Stimulated activated CD8-positive, alpha-beta memory T cell treated with anti-CD3 and anti-CD28 coated beads, Interleukin-7, amount 100 ng/mL, for 1 hour (primary cell): ENCODE measurements around the gene ZNF764.
"Not testable (repeated sequence)": the region's sequence is repeated elsewhere in the genome, so short reads cannot be mapped to it uniquely, and the experiment has no call there.

Experiments
- DNase-seq, 2 donors: peaks; one replicate each; pipeline ENCODE4 v3.0.0-alpha.2; 2020; ENCODE audit warnings: low read depth in 2 of 2

ZNF764 gene

GRCh38 chr16:30527635-30528178 is 30.5 kb downstream of the ZNF764 start:
- DNase-seq = no peak

DNA sequence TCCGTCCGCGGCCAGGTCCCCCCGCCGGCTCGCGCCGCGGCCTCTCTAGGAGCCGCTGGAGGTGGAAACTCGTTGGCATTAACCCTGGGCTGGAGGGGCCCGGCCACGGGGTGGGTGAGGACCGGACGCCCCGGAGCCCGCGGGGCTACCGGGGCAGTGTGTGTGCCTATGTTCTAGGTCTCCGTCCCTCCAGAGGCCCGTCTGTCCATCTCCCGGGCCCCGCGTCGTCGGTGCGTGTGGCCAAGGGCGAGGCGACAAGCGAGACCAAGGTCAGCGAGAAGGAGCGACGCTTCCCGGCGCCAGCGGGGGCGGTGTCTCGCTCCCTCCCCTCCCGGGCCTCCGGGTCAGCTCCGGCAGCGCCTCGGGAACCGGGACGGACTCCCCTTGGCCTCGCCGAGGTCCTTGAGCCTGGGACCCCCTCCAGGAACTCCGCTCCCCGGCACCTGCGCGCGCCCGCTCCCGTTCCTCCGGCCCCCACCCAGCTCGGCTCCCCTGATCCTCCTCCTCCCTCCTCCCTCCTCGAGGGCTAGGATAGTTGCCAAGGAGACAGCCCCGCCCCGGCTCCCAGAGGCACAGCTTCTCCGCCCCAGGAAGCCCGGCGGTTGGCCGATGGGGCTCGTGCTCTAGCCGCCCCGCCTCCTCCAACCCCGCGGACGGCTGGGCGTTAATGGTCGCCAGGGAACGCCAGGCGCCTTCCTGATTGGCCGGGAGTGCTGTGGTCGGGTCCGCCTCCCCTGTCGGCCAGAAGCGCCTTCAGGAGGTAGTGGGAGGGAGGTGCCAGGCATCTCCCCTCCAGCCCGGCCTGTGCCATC is 31.1 kb downstream of the ZNF764 start:
- peak; percentile 75 to 79 for DNase-seq

- DNase-seq = no peak
Observed at GRCh38 chr16:30526137-30526822, 31.9 kb downstream of the ZNF764 start, which contains the start of gene ZNF768. Gene ZNF768 (minus strand): TSS chr16:30526566. CDS start chr16:30526413, 153 bp downstream.

GRCh38 chr16:30525844-30526136 is 32.4 kb downstream of the ZNF764 start:
- DNase-seq = no peak

- DNase-seq = no peak
Observed at GRCh38 chr16:30524575-30525568, 33.3 kb downstream of the ZNF764 start.

GRCh38 chr16:30523768-30524574 is 34.2 kb downstream of the ZNF764 start:
- DNase-seq = no peak

- DNase-seq = not testable (repeated sequence)
Observed at GRCh38 chr16:30522702-30523463, 35.3 kb downstream of the ZNF764 start.

- no peak for DNase-seq
Observed at GRCh38 chr16:30521873-30522641, 36.1 kb downstream of the ZNF764 start.

DNA sequence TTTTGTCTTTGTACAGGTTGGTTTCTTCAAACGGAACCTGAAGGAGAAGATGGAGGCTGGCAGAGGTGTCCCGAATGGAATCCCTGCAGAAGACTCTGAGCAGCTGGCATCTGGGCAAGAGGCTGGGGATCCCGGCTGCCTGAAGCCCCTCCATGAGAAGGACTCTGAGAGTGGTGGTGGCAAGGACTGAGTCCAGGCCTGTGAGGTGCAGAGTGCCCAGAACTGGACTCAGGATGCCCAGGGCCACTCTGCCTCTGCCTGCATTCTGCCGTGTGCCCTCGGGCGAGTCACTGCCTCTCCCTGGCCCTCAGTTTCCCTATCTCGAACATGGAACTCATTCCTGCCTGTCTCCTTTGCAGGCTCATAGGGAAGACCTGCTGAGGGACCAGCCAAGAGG is 36.7 kb downstream of the ZNF764 start:
- DNase-seq = no peak

- DNase-seq = no peak
Observed at GRCh38 chr16:30519120-30520049, 38.8 kb downstream of the ZNF764 start.

DNA sequence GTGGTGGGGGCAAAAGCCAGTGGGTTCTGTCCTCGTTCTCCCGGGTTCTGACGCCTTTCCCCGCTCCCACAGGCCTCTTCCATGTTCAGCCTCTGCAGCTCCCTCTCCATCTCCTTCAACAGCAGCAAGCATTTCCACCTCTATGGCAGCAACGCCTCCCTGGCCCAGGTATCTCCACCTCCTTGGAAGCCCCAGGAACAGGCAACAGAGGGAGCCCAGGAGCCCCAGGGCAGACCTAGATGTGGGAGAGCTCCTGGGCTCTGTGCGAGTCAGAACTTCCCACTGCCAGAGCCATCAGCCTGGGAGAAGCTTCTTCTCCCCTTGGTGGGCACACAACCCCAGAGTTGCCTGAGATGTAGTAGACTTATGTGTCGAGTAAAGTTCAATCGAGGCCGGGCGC is 39.6 kb downstream of the ZNF764 start:
- DNase-seq = no peak

GRCh38 chr16:30515275-30515674 is 42.9 kb downstream of the ZNF764 start:
- DNase-seq = no peak

DNA sequence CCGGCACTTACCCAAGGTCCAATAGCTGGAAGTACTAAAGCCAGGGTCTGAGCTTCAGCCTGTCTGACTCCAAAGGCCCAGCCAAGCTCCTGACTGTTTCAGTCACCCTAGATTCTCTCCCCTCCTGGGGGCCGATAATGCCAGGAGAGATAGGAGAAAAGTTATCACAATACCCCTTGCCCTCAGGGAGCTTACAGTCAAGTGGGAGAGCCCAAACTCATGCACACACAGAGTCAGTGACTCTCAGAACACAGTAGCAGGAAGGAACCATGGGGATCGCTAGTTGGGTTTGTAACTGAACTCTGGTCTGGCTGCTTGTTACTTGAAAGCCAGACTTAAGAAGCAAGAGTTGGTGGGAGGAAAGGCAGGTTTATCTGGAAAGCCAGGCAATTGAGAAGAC is 46.7 kb downstream of the ZNF764 start:
- DNase-seq = no peak

DNA sequence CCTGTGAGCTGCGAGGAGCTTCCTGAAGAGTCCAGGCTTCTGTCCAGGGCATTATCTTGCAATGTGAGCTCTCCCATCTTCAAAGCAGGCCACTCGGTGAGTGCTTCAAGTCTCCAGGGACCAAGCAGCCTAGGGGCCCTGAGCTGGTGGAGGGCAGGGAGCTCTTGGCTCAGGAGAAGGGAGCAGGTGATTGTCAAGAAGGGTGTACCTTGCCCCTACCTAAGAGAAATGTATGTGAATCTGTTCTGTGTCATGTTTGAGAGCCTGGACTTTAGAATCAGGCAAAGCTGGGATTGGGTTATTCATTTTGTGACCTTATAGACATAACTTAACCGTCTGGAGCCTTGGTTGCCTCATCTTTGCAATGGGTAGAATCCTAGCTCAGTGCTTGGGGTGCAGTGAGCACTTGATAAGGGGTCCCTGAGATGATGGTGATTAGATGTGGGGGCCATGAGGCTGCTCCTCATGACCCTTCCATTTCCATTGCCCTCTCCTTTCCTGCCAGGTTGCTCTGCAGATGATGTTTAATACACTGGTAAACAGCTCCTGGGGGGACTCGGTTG is 47.7 kb downstream of the ZNF764 start:
- DNase-seq = no peak

GRCh38 chr16:30509081-30509765 is 49.0 kb downstream of the ZNF764 start:
- no peak for DNase-seq
